ENCODE measurements around the gene TRAPPC2L.

The TRAPPC2L gene

GRCh38 chr16:88856828-88857727 lies at the start of gene TRAPPC2L, which contains the start of gene GALNS:
TRAPPC2L (plus strand) TSS chr16:88857127; CDS start chr16:88857151, 24 bp downstream.
GALNS (minus strand) TSS chr16:88856947; CDS start chr16:88856877, 70 bp downstream.
- no peak for FAIRE-seq

- FAIRE-seq, result no peak
Observed at GRCh38 chr16:88807142-88807625, 49.7 kb upstream of the TRAPPC2L start.

DNA sequence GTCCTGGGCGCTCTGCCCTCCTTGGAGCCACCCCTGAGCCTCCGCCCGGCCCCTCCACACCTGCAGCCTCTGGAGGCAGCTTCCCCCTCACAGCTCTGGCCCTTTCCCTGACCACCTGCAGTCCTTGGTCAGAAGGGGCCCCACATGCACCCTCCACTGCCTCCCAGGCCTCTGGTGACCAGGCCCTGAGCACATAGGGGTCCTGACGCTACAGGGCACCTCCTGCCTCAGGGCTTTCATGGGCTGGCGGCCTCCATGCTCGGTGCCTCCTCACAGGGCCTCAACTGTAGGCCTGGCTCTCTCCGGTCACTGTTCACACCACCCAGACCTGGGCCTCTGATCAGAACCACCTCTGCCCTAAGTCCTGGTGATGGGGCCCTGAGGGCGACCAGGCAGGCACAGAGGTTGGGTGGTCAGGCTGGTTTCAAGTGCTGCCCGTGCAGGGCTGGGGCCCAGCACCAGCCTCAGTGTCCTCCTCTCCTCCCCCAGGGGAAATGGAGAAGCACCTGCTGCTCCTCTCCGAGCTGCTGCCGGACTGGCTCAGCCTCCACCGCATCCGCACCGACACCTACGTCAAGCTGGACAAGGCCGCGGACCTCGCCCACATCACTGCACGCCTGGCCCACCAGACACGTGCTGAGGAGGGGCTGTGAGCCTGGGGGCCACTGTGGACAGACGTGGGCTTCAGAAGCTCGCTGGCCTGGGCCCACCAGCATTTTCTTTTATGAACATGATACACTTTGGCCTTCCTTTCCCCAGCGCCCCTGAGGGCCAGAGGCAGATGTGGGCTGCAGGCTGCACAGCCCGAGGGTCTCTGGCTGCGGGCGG lies 49.1 kb upstream of the TRAPPC2L start:
- FAIRE-seq, result no peak

DNA sequence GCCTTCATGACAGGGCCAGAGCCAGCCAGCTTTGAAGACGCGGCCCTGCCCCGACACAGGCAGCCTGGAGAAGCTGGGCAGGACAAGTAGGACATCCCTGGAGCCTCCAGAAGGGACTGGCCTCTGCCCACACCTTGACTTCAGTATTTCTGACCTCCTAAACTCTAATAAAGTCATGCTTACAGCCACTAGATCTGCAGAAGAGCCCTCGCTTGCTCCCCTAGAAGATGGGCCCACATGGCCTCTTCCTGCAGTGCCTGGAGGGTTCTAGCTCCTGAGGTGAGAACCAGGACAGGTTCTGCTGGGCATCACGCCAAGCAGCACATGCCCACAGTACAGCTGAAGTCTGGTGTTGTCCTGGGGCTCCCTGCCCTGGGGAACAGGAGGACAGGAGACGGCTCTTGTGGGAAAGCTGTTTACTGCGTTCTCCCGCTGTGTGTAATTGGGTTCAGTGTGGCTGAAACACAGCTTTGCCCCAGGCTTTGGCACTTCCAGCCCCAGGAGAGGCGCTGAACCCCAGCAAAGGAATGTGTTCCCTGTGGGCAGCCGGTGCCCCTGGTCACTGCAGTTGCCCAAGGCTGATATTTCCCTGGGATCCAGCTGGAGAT lies 47.8 kb upstream of the TRAPPC2L start:
- no peak for FAIRE-seq

DNA sequence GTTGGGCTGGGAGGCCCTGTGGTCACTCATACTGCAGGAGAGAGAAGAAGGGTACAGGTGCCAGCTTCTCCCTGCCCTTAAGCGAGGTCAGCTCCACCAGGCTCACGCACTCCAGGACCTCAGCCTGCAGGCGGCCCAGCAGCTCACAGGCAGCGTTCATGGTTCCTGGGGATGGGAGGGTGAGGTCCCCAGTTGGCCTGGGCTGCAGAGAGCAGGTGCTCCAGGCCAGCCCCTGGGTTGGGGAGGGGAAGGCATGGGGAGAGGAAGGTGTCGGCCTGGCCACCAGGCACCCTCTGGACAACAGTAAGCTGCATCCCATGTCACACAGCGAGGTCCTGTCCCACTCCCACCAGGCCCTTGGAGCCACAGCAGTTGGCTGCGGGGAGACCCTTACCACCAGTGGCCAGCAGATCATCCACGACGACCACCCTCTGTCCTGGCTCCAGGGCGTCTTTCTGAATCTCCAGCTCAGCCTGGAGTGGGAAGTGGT lies 47.2 kb upstream of the TRAPPC2L start:
- no peak for FAIRE-seq

GRCh38 chr16:88810166-88810911 lies 46.6 kb upstream of the TRAPPC2L start:
- FAIRE-seq, result no peak

DNA sequence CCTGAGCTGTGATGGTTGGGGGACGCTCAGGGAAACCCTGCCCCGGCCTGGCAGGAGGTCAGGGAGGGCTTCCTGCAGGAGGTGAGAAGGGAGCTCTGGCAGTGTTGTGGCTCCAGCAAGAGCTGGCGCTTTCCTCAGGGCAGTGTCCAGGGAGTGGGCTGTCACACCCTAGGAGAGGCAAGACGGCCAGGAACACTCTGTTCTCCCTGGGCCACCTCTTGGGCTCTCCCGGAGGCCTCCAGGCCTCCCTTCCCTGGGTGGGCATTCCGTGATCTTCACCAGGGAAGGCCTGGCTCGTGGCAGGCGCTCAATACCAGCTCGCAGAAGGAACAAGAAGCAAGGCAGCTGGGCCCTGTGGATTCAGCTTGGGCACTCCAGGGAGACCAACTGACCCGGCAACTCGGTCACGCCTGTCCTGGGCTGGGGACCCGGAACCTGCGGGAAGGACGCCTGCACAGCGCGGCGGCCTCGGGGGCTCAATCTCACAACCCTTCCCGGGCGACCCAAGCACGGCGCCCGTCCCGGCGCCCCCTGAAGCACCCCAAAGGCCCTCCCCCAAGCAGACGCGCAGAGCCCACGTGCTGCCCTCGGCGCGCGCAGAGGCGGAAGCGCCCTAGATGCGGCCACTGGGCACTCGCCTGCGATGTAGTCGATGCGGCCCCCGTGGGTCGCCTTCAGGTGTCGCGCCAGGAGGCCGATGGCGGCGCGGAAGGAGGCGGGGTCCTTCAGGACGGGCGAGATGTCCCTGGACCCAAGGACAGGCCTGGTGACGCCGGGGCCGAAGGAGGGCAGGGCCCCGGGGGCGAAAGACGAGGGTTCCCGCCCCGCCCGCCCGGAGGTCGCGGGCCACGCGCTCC lies 45.8 kb upstream of the TRAPPC2L start:
- no peak for FAIRE-seq

DNA sequence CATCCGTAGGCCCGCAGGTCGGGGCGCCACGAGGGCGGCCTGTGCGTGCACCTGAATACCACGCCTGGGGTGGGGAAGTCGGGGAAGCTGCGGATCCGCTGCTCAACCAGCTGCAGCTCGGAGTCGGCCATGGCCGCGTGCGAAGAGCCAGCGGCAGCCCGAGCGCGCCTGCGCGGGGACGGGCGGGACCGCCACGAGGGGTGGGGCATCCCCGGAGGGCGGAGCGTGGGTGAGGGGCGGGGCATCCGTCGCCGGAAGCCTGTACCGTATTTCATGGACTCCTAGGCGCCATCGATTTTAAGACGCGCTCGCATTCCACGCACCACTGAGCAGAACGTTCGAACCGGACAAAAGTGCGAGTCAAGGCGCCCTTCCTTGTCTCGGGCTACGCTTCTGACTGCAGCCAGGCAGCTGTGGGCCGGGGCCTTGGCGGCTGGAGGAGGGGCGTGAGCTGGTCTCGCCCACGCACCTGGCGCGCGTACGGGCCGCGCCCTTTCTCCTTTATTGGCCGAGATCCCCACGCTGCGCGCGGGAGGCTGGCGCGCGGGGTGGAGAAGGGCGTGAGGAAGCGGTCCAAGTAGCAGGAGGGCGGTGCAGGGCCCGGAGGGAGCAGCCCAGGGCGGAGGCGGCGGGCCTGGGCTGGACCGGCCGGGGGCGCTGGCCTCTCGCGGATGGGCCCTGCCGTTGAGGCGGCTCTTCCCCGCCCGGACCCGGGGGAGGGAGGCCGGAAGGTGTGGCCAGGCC lies 45.0 kb upstream of the TRAPPC2L start, which contains the start of gene APRT:
TSS of gene APRT (minus strand) at position 160 of the 744 bp plus-strand sequence. CDS start at position 131, 29 bp downstream.
- FAIRE-seq, result no peak

DNA sequence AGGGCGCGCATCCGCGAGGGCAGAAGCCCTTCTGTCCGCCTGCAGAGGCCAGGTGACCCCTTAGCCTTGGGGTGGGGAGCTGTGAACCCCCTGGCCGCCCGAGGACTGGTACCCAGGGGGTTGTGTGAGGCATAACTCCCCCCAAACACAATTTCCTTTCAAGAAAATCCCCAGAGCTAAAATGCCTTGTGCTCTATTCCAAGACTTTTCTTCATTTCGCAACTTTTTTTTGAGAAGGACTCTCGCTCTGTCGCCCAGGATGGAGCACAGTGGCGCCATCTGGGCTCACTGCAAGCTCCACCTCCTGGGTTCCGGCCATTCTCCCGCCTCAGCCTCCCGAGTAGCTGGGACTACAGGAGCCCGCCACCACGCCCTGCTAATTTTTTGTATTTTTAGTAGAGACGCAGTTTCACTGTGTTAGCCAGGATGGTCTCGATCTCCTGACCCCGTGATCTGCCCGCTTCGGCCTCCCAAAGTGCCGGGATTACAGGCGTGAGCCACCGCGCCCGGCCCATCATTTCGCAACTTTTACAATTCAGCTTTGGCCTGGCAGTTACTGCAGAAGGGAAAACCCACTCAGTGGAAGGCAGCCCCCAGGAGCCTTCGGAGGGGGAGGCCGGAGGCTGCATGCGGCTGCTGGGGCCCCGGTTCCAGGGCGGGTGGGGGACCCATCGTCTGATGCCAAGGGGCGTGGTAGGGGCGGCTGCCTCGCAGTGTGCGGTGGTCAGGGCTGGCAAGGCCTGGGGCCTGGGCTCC lies 44.2 kb upstream of the TRAPPC2L start:
- no peak for FAIRE-seq

DNA sequence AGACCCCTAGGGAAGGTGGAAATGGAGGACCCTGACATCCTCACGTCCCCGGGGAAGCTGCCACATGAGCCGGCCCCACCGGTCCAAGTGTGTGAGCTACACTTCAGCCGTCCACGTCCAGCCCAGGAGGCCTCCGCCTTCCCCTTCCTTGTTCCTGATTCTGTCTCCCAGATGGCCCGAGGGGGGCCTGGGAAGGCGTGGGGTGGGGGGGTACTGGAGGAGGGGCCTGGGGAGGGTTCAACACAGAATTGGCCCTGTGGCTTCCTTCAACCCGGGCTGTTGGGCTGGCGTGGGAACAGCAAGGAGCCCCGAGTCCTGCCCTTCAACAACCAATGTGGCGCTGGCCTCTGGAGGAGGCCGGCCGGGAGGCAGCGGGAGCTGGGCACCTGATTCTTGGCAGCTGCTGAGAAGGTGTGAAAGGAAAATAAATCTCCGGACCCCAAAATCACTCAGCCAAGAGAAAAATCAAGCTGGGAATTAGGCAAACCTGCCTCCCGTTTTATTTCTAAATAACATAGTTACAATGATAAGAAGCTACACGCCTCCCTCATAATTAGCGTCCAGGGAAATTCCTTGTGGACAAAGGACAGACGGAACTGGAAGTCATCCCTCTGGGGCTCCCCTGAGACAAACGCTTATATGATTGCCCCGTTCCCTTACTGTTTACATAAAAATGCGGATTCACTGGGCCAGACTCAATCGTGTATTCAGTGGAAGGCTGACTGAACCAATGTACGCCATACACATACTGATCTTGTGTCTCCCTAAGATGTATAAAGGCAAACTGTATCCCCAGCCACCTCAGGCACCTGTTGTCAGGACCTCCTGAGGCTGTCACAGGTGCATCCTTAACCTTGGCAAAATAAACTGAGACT lies 43.4 kb upstream of the TRAPPC2L start:
- no peak for FAIRE-seq

DNA sequence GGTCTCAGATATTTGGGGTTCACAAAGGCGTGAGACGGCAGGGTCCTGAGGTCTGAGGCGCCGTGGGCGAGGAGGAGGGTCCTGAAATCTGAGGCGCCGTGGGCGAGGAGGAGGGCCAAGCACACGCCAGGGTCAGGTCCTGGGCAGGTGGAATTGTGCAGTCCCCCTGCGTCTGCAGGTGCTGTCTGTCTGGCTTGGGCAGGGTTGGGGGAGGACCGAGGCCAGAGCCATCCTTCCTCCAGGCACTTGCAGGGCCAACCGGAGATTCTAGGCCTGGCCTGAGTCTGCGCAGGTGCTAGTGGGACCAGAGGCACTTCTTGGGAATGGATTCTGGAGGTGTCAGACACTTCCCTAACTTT lies 42.8 kb upstream of the TRAPPC2L start:
- no peak for FAIRE-seq

DNA sequence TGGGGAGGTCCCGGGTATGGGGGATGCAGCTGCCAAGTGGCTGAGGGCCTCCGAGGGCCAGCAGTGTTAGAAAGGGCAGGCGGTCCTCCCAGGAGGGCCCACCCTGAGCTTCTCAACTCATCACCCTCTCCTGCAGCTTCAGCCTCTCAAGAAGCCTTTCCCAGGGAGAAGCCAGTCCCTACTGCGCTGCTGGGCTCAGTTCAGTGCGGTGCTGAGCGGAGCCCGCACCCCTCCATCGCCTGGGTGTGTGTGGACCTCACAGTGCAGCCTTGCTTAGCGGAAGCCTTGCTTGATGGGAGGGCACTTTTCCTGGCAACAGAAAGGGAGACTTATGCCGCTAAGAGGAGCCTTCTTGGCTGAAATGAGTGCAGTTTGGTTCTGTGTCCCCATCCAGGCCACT lies 41.7 kb upstream of the TRAPPC2L start:
- FAIRE-seq, result no peak

DNA sequence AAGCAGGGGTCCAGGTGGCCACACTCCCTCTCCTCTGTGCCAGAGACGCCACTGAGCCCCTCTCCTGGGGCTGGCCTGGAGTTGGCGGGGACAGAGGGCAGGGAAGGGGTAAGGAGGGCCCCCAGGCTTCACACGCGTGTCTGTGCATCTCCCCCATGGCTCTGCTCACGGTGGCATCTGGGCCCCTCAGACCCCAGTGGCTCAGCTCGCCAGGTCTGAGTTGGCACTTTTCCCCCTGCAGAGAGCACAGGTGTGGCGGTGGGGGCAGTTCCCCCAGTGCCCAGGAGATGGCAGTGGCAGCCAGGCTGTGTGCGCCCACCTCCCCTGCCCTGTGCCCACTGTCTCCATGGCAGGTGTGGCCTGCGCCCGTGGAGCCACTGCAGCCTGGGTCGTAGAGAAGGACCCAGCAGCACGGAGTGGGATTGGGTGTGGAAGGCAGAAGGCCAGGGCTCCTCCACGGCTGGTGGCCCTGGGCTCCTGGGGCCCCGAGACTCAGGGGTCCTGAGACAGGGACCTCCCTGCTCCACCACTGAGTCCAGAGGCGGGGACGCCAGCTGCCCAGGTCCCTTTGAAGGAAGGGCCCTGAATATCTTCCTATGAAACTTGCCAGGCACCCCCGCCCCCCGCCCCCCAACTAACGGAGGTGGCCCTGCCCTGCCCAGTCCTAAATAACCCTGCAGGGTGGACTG lies 40.9 kb upstream of the TRAPPC2L start:
- FAIRE-seq, result no peak

DNA sequence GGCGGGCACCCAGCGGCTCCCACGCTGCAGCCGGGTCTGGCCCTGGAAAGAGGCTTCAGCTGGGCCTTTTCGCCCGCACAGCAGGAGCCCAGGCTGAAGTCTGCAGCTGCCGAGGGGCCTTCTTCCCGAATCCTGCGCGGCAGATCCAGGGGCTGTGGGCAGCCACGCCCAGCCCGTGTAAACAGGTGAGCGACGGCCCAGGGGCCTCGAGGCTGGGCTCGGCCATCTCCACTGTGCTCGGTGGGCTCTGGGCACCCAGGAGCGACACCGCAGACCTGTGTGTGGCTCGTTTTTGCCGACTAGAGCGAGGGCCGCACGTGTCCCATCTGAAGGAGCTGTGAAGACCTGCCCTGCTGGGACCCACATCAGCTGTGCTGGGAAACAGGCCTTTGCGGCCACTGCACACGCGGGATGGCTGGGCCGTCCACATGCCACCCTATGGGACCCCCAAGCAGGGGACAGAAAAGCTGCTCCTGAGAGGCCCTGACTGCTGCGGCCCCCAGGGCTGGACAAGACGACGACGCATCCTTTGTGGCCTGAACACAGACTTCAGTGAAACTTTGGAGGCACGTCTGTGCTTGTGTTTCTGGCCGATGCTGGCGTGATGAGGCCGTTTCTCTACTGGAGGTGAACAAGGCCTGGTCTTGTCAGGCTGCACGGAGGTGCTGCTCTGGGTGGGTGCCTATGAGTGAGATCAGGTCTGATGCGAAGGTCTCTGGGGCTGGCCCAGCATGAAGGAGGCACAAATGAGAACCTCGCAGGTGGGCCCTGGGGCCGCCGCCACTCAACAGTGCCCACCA lies 40.0 kb upstream of the TRAPPC2L start:
- FAIRE-seq, result no peak

- FAIRE-seq, result no peak
Observed at GRCh38 chr16:88817785-88818574, 38.9 kb upstream of the TRAPPC2L start.

DNA sequence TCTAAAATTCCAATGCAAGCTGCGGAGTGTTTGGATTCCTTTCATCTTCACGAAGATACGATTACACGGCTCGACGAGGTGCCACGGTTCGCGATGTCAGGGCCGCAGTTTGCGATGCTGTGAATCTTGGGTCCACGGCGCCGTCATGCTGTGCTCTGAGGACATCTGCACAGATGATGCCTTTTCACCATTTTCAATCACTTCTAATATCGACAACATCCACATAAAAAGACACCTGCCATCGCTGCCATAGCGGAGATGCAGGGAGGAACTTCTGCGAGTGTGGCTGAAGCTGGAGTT lies 38.4 kb upstream of the TRAPPC2L start:
- no peak for FAIRE-seq

Measured in islet of Langerhans (tissue), 1 donor.